ENCODE data around the gene MCAT. TPM values are rescaled to one million over a fixed set of nuclear protein-coding genes. Genes with fewer than 3 reads are reported as not detected.
"Not testable (repeated sequence)": the region's sequence is repeated elsewhere in the genome, so short reads cannot be mapped to it uniquely, and the experiment has no call there.

Gene MCAT
- total RNA-seq, 4 donors from 2014 or later = 18.2 to 33.7 (median 31.1) TPM

DNA sequence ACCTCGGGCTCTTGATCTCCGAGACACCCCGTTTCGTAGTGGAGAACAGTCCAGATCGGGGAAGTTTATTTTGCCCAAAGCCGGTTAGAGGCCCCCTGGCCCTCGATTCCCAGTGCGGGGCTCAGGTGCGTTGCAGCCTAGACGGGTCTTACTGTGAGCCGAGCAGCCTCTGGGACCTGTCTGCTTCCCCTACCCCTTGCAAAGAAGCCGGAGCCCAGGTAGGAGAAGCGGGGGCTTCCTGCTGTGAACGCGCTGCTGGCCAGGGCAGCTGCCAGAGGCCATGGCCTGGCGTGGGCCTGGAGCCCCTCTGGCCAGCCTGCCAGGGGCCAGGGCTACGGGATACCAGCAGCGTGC is 8.8 kb upstream of the MCAT start:
- in situ Hi-C loops (cut with MboI; ENCODE audit: low sequenced_read_pairs in 4 of 4) = no loop called here
- peaks cover 13 to 27% of the 10 kb centered on the region in 2 donors for H3K4me1 ChIP-seq
- H3K4me3 ChIP-seq = peak overlapping the region; percentile 73 to 87 (median 79)
- no peaks in the 10 kb centered on the region for H3K27me3 ChIP-seq
- TF ChIP-seq POLR2A (IDR thresholded peaks at IDR 0.05) = no peak
- DNase-seq (no peak), ATAC-seq (peak; percentile 12 to 18)
- no peaks in the 10 kb centered on the region for H3K9me3 ChIP-seq
- H3K27ac ChIP-seq = peak overlapping the region; percentile 74 to 85 (median 81)
- no peaks in the 10 kb centered on the region for H3K36me3 ChIP-seq
- intact Hi-C loops (cut with DNase I; ENCODE audit: low total_unique reads) = loop anchor here (1.0 kb wide), 1 partner anchor 34 kb away; no protein-coding TSS in a partner anchor

DNA sequence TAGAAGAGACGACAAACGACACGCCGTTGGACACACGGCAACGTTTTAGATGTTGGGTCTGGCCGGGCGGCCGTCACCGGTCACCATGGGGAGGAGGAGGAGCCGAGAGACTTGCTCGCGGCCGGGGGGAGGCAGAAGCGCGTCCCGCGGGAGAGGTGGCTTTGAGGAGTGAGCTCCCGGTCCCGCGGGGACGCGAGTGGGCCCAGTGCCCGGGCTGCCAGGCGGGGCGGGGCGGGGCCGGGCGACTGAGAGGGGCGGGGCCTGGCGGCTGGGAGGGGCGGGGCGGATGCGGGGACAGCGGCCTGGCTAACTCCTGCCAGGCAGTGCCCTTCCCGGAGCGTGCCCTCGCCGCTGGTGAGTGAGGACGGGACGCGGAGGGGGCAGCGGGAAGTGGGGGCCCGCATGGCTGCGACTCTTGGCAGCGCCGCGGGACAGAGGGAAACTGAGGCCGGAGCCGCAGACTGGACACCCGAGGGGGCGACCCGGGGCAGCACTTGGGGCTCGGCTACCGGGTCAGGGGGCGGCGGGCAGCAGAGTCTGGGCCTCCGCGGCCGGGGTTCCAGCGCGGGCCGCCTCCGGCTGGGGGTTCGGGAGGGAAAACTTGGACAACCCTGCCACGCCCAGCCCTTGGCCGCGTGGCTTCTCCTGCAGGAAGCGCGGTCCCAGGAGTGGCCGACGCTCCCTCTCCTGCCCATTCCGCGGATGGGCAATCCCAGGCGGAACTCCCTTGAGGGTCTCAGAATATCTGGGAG is 8.2 kb upstream of the MCAT start, which contains the start of gene TSPO:
Gene TSPO, plus strand, starts transcription at position 309 of the 752 bp plus-strand sequence. CDS start 7,680 bp downstream, outside the sequence.
- peak; percentile 80 to 82 for ATAC-seq
- Histone ChIP-seq H3K9me3 (no peaks in the 10 kb centered on the region), H3K4me1 (peaks cover 13 to 27% of the 10 kb centered on the region in 2 donors), H3K36me3 (no peaks in the 10 kb centered on the region), H3K27ac (peak within 1 kb of the TSS; percentile 74 to 85 (median 81)), H3K4me3 (peak within 1 kb of the TSS; percentile 73 to 87 (median 79)), H3K27me3 (no peaks in the 10 kb centered on the region)
- in situ Hi-C loops (cut with MboI; ENCODE audit: low sequenced_read_pairs in 4 of 4) (no loop called here), intact Hi-C loops (cut with DNase I; ENCODE audit: low total_unique reads) (loop anchor here (1.0 kb wide), 2 partner anchors 8 to 35 kb away; partner anchors contain the start of gene MCAT)
- peak; percentile 59 to 75 for DNase-seq
- TF ChIP-seq, protein P1, sequence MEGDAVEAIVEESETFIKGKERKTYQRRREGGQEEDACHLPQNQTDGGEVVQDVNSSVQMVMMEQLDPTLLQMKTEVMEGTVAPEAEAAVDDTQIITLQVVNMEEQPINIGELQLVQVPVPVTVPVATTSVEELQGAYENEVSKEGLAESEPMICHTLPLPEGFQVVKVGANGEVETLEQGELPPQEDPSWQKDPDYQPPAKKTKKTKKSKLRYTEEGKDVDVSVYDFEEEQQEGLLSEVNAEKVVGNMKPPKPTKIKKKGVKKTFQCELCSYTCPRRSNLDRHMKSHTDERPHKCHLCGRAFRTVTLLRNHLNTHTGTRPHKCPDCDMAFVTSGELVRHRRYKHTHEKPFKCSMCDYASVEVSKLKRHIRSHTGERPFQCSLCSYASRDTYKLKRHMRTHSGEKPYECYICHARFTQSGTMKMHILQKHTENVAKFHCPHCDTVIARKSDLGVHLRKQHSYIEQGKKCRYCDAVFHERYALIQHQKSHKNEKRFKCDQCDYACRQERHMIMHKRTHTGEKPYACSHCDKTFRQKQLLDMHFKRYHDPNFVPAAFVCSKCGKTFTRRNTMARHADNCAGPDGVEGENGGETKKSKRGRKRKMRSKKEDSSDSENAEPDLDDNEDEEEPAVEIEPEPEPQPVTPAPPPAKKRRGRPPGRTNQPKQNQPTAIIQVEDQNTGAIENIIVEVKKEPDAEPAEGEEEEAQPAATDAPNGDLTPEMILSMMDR (IDR thresholded peaks at IDR 0.05 in 4 of 5, conservative IDR thresholded peaks at IDR 0.05 in 1 of 5) = no peak
- TF ChIP-seq POLR2A (IDR thresholded peaks at IDR 0.05) = peak; percentile 69 to 72

DNA sequence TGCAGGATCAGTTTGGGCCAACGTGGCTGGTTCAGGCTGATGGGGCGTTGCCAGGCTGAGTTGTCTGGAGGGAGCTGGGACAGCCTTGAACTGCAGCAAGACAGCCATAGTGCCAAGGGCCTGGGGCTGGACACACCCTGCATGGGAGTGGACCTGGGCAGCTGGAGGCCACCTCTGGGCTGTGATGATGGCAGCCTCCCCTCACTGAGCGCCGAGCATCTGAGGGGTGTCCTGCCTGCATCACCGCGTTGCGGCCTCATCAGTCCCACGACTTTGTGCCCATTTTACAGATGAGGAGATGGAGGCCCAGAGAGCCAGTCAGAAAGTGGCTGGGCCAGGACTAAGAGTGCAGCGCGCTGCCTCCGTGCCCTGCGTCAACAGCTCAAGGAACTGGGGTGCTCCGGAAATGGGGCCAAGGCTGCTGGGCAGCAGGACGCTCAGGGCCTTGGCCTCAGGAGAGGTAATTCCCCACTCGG is 7.6 kb upstream of the MCAT start:
- TF ChIP-seq, protein P1 (IDR thresholded peaks at IDR 0.05 in 4 of 5, conservative IDR thresholded peaks at IDR 0.05 in 1 of 5) = no peak
- no peak for TF ChIP-seq POLR2A (IDR thresholded peaks at IDR 0.05)
- ATAC-seq (peak in 1 of 2 donors; percentile 2), DNase-seq (no peak)
- intact Hi-C loops (cut with DNase I; ENCODE audit: low total_unique reads) (loop anchor here (1.0 kb wide), 1 partner anchor 7 kb away; the partner anchor contains the start of gene MCAT), in situ Hi-C loops (cut with MboI; ENCODE audit: low sequenced_read_pairs in 4 of 4) (no loop called here)
- Histone ChIP-seq H3K9me3 (no peaks in the 10 kb centered on the region), H3K27ac (peak overlapping the region; percentile 74 to 85 (median 81)), H3K36me3 (no peaks in the 10 kb centered on the region), H3K4me1 (peaks cover 13 to 25% of the 10 kb centered on the region in 2 donors), H3K27me3 (no peaks in the 10 kb centered on the region), H3K4me3 (peak overlapping the region; percentile 73 to 87 (median 79))

DNA sequence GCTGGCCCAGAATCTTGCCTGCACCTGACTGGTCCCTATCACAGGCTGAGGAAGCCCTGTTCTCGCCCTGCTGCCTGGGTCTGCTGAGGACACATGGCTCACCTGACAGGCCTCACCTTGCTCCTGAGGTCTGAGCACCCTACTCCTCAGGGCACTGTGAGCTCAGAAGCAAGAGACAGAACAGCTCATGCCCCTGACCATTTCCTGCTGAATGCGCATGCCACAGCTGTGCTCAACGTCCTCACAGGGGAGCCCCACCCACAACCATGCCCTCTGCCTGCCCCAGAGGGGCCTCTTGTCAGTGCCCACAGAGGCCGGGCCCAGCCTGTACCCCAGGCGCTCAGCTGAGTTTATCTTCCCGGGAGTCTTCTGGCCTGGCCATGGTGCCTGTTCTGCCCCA is 5.4 kb upstream of the MCAT start:
- peaks cover 17 to 20% of the 10 kb centered on the region in 2 donors for H3K4me1 ChIP-seq
- in situ Hi-C loops (cut with MboI; ENCODE audit: low sequenced_read_pairs in 4 of 4) = no loop called here
- no peak overlapping the region for H3K4me3 ChIP-seq
- DNase-seq = no peak
- no peaks in the 10 kb centered on the region for H3K36me3 ChIP-seq
- no peaks in the 10 kb centered on the region for H3K27me3 ChIP-seq
- intact Hi-C loops (cut with DNase I; ENCODE audit: low total_unique reads) = loop anchor here (10.0 kb wide), 1 partner anchor 666 kb away; the partner anchor contains the start of gene EFCAB6
- no peak overlapping the region for H3K27ac ChIP-seq
- TF ChIP-seq, protein P1 (IDR thresholded peaks at IDR 0.05 in 4 of 5, conservative IDR thresholded peaks at IDR 0.05 in 1 of 5) = no peak
- no peak for TF ChIP-seq POLR2A (IDR thresholded peaks at IDR 0.05)
- ATAC-seq = no peak
- H3K9me3 ChIP-seq = no peaks in the 10 kb centered on the region

DNA sequence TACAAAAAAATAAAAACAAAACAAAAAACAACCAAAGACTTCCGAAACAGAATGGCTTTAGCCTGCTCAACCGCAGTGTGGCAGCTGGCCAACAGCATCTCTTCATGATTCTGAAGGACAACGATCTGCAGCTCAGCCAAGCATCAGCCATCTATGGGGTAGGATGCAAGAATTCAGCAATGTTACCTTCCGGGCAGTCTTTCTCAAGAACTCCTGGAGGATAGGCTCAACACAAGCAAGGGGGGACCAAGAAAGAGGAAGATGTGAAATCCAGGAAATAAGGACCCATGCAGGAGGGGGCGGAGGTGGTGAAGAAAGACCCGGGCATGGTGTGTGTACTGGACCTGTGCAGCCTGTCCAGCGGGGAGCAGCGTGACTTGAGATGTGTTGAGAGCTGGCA is 4.6 kb upstream of the MCAT start:
- Histone ChIP-seq H3K36me3 (no peaks in the 10 kb centered on the region), H3K9me3 (no peaks in the 10 kb centered on the region), H3K27ac (no peak overlapping the region), H3K4me3 (no peak overlapping the region), H3K4me1 (peaks cover 17 to 18% of the 10 kb centered on the region in 2 donors), H3K27me3 (no peaks in the 10 kb centered on the region)
- ATAC-seq (no peak), DNase-seq (no peak)
- intact Hi-C loops (cut with DNase I; ENCODE audit: low total_unique reads) (loop anchor here (10.0 kb wide), 1 partner anchor 667 kb away; the partner anchor contains the start of gene EFCAB6), in situ Hi-C loops (cut with MboI; ENCODE audit: low sequenced_read_pairs in 4 of 4) (no loop called here)
- no peak for TF ChIP-seq POLR2A (IDR thresholded peaks at IDR 0.05)
- TF ChIP-seq, protein P1 (IDR thresholded peaks at IDR 0.05 in 4 of 5, conservative IDR thresholded peaks at IDR 0.05 in 1 of 5) = no peak

DNA sequence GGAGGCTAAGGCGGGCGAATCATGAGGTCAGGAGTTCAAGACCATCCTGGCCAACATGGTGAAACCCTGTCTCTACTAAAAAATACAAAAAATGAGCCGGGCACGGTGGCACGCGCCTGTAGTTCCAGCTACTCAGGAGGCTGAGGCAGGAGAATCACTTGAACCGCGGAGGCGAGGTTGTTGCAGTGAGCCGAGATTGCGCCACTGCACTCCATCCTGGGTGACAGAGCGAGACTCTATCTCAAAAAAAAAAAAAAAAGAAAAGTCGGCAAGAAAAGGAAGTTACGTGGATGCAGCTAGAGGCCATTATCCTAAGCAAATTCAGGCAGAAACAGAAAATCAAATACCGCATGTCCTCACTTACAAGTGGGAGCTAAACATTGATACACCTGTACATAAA is 3.1 kb upstream of the MCAT start:
- H3K27ac ChIP-seq; DNase-seq; H3K27me3 ChIP-seq; H3K9me3 ChIP-seq; H3K36me3 ChIP-seq; ATAC-seq; H3K4me3 ChIP-seq; in situ Hi-C loops (cut with MboI; ENCODE audit: low sequenced_read_pairs in 4 of 4): not testable (repeated sequence)
- H3K4me1 ChIP-seq = peaks cover 14 to 17% of the 10 kb centered on the region in 2 donors
- intact Hi-C loops (cut with DNase I; ENCODE audit: low total_unique reads) = loop anchor here (10.0 kb wide), 1 partner anchor 668 kb away; the partner anchor contains the start of gene EFCAB6

DNA sequence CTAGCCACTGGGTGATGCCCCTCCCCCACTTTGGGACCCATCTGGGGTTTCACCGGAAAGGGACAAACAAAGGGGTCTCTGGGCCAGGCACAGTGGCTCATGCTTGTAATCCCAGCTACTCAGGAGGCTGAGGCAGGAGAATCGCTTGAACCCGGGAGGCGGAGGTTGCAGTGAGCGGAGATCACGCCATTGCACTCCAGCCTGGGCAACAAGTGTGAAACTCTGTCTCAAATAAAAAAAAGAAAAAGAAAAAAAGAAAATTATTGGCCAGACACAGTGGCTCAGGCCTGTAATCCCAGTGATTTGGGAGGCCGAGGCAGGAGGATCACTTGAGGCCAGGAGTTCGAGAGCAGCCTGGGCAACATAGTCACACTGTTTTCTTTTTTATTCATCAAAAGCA is 2.2 kb upstream of the MCAT start:
- intact Hi-C loops (cut with DNase I; ENCODE audit: low total_unique reads) = loop anchor here (10.0 kb wide), 1 partner anchor 669 kb away; the partner anchor contains the start of gene EFCAB6
- ATAC-seq; in situ Hi-C loops (cut with MboI; ENCODE audit: low sequenced_read_pairs in 4 of 4): not testable (repeated sequence)

More for the DNA sequence above, 2.2 kb upstream of the MCAT start:
- not testable (repeated sequence) for DNase-seq, H3K9me3 ChIP-seq, H3K27me3 ChIP-seq, H3K27ac ChIP-seq, H3K36me3 ChIP-seq, H3K4me3 ChIP-seq
- H3K4me1 ChIP-seq = peaks cover 9 to 17% of the 10 kb centered on the region in 2 donors

All from gastrocnemius medialis (tissue), 4 donors.